ENCODE measurements around the gene DNASE1L1.
A peak's percentile ranks its signal among the peaks of the same experiment; 100 is the strongest.

The DNASE1L1 gene

DNA sequence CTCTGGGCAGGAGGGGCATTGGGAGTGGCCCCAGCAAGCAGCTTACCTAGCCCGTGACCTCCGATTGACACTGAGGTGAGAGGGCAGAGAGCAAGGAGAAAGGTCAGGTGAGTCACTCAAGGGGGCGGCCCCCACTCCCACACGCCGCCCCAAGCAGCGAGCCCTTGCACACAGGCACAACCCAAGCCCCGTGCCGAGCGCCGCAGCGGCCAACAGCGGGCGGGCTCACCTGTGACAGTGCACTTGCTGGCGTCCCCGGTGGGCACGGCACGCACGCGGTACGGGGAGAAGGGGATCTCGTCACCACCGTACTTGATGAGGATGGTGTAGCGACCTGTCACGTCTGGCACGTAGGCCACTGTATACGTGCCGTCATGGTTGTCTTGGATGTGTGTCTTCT is 51.8 kb downstream of the DNASE1L1 start:
- Histone ChIP-seq H3K27ac (peak overlapping the region; percentile 26 to 65), H3K4me1 (peaks cover 0 to 47% (median 15%) of the 10 kb centered on the region in 4 donors), H3K4me3 (no peak overlapping the region), H3K36me3 (peaks cover 95 to 98% (median 97%) of the 10 kb centered on the region in 3 donors), H3K9me3 (no peaks in the 10 kb centered on the region), H3K27me3 (no peaks in the 10 kb centered on the region)
- TF ChIP-seq, protein P1, sequence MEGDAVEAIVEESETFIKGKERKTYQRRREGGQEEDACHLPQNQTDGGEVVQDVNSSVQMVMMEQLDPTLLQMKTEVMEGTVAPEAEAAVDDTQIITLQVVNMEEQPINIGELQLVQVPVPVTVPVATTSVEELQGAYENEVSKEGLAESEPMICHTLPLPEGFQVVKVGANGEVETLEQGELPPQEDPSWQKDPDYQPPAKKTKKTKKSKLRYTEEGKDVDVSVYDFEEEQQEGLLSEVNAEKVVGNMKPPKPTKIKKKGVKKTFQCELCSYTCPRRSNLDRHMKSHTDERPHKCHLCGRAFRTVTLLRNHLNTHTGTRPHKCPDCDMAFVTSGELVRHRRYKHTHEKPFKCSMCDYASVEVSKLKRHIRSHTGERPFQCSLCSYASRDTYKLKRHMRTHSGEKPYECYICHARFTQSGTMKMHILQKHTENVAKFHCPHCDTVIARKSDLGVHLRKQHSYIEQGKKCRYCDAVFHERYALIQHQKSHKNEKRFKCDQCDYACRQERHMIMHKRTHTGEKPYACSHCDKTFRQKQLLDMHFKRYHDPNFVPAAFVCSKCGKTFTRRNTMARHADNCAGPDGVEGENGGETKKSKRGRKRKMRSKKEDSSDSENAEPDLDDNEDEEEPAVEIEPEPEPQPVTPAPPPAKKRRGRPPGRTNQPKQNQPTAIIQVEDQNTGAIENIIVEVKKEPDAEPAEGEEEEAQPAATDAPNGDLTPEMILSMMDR (IDR thresholded peaks at IDR 0.05), result no peak
- no peak for DNase-seq
- intact Hi-C loops (cut with DNase I; ENCODE audit: low total_unique reads), result no loop called here

DNA sequence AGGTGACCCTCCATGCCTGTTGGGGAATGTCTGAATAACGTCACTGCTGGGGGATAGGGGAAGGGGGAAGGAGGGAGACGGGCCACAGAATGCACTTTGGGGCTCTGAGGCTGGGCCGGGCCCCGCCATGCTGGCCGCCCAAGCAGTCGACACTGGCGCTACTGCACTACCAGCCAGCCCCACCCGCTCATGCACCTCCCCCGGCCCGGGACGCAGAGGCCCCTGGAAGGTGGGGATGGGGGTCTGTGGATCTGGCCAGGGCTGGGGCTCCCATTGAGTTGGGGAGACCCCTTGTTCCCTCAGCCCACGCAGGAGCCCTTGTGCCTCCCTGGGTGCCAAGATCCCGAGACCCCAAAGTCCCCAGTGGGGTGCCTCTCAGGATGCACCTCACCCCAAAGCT is 52.5 kb downstream of the DNASE1L1 start:
- H3K9me3 ChIP-seq, result no peaks in the 10 kb centered on the region
- H3K27me3 ChIP-seq, result no peaks in the 10 kb centered on the region
- DNase-seq, result no peak
- peaks cover 95 to 98% (median 97%) of the 10 kb centered on the region in 3 donors for H3K36me3 ChIP-seq
- TF ChIP-seq, protein P1 (IDR thresholded peaks at IDR 0.05), result no peak
- no peak overlapping the region for H3K4me3 ChIP-seq
- peaks cover 0 to 41% (median 13%) of the 10 kb centered on the region in 4 donors for H3K4me1 ChIP-seq
- peak overlapping the region; percentile 26 to 65 for H3K27ac ChIP-seq
- intact Hi-C loops (cut with DNase I; ENCODE audit: low total_unique reads), result no loop called here

DNA sequence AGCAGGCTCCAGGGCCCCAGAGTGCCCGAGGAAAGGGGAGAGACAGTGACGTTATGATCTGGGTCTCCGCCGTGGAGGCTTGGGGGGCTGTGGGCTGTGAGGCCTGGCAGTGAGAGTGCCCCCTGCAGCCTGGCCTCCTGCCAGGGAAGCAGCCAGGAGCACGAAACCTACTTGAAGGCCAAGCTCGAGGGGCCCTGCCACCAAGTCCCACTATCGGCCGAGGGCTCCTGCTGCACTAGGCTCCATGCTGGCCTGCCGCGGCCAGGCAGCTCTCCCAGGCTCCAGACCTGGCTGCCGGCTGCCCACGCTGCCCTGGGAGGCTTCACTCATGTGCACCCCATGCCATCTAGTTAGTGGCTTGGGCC is 53.3 kb downstream of the DNASE1L1 start:
- Histone ChIP-seq H3K9me3 (no peaks in the 10 kb centered on the region), H3K4me1 (peaks cover 0 to 41% (median 13%) of the 10 kb centered on the region in 4 donors), H3K27ac (peak overlapping the region; percentile 52 to 65), H3K27me3 (no peaks in the 10 kb centered on the region), H3K4me3 (no peak overlapping the region), H3K36me3 (peaks cover 98 to 100% (median 99%) of the 10 kb centered on the region in 3 donors)
- intact Hi-C loops (cut with DNase I; ENCODE audit: low total_unique reads), result no loop called here
- no peak for DNase-seq
- TF ChIP-seq, protein P1 (IDR thresholded peaks at IDR 0.05), result no peak

DNA sequence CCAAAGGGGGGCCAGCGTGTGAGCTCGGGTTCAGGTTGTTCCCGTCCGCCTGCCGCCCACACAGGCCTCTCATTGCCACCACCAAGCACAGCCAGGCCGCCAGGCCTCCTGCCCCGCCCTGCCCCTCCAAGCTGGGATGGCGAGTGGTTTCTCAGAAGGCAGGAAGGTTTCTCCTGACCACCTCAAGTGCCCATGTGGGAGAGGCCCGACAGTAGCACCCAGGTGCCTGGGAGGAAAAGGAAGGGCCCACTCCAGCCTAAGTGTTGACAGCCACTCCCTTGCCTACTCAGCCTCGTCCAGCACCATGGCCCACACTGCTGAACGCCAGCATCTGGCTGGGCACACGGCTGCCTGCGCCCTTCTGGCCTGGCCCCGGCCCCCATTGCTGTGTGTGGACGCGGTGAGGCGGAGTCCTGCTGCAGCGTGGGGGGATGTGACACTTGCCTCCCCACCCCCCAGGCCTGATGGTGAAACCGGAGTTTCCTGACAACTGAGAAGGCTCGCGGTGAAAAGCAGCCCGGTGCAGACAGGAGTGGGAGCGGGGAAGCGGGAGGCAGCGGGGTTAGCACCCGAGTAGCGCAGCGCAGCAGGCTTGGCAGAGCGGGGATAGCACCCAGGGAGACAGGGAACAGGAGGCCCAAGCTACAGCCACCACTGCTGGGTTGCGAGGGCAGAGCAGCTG is 53.8 kb downstream of the DNASE1L1 start:
- no peak overlapping the region for H3K4me3 ChIP-seq
- DNase-seq, result no peak
- H3K27me3 ChIP-seq, result no peaks in the 10 kb centered on the region
- peak overlapping the region; percentile 52 to 65 for H3K27ac ChIP-seq
- H3K9me3 ChIP-seq, result no peaks in the 10 kb centered on the region
- H3K4me1 ChIP-seq, result peaks cover 0 to 38% (median 13%) of the 10 kb centered on the region in 4 donors
- TF ChIP-seq, protein P1 (IDR thresholded peaks at IDR 0.05), result no peak
- intact Hi-C loops (cut with DNase I; ENCODE audit: low total_unique reads), result no loop called here
- H3K36me3 ChIP-seq, result peaks cover 99 to 100% (median 100%) of the 10 kb centered on the region in 3 donors

DNA sequence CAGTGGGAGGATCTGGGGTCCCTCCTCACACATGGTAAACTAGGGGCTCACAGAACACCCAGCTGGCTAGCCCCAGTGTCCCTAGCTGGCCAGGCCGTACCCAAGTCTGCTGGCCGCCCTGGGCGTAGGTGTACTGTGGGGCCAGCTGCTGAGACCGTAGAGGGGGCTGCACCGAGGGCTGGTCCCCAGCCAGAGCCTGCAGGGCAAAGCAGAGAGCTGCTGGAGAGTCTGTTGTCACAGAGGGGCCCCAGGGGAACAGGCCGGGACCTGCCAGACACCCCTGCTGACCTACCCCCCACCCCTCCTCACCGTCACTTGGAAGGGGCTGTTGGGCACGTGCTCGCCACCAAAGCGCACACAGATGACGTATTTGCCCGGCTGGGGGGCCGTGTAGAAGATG is 54.5 kb downstream of the DNASE1L1 start:
- intact Hi-C loops (cut with DNase I; ENCODE audit: low total_unique reads), result no loop called here
- TF ChIP-seq, protein P1 (IDR thresholded peaks at IDR 0.05), result no peak
- Histone ChIP-seq H3K27me3 (no peaks in the 10 kb centered on the region), H3K4me1 (peaks cover 0 to 30% (median 11%) of the 10 kb centered on the region in 4 donors), H3K27ac (peak overlapping the region; percentile 28 to 65), H3K4me3 (no peak overlapping the region), H3K9me3 (no peaks in the 10 kb centered on the region), H3K36me3 (peaks cover 99 to 100% (median 100%) of the 10 kb centered on the region in 3 donors)
- DNase-seq, result no peak

All from tibial artery (tissue), 4 donors.